NCI-H748 (cell line): Measurements from ENCODE around the gene ZDHHC14.

Experiments used
- DNase-seq: peaks from one replicate; lab custom pipeline; 2025; ENCODE audit not compliant: unreplicated experiment; lab: John Stamatoyannopoulos, UW

Gene ZDHHC14

GRCh38 chr6:157609556-157609955 is 228.6 kb downstream of the ZDHHC14 start:
- no peak for DNase-seq

- DNase-seq = no peak
These were observed 229.5 kb downstream of the ZDHHC14 start for GRCh38 chr6:157610451-157610999.

- no peak for DNase-seq
These were observed 230.4 kb downstream of the ZDHHC14 start for GRCh38 chr6:157611406-157611805.

- no peak for DNase-seq
These were observed 232.1 kb downstream of the ZDHHC14 start for GRCh38 chr6:157613011-157613522.

GRCh38 chr6:157614026-157614568 is 233.1 kb downstream of the ZDHHC14 start:
- no peak for DNase-seq

- DNase-seq = no peak
These were observed 234.4 kb downstream of the ZDHHC14 start for GRCh38 chr6:157615420-157615769.

GRCh38 chr6:157615951-157616350 is 235.0 kb downstream of the ZDHHC14 start:
- no peak for DNase-seq

GRCh38 chr6:157620944-157621343 is 240.0 kb downstream of the ZDHHC14 start:
- no peak for DNase-seq

- no peak for DNase-seq
These were observed 240.4 kb downstream of the ZDHHC14 start for GRCh38 chr6:157621406-157621805.

- no peak for DNase-seq
These were observed 241.4 kb downstream of the ZDHHC14 start for GRCh38 chr6:157622427-157622826.

GRCh38 chr6:157625111-157625510 is 244.1 kb downstream of the ZDHHC14 start:
- DNase-seq = no peak

GRCh38 chr6:157625764-157626163 is 244.8 kb downstream of the ZDHHC14 start:
- no peak for DNase-seq

- no peak for DNase-seq
These were observed 246.4 kb downstream of the ZDHHC14 start for GRCh38 chr6:157627195-157627966.

- no peak for DNase-seq
These were observed 247.5 kb downstream of the ZDHHC14 start for GRCh38 chr6:157628463-157628862.

GRCh38 chr6:157629220-157629619 is 248.2 kb downstream of the ZDHHC14 start:
- no peak for DNase-seq

GRCh38 chr6:157630463-157631080 is 249.6 kb downstream of the ZDHHC14 start:
- DNase-seq = no peak

- DNase-seq = no peak
These were observed 250.4 kb downstream of the ZDHHC14 start for GRCh38 chr6:157631412-157631811.

- no peak for DNase-seq
These were observed 251.0 kb downstream of the ZDHHC14 start for GRCh38 chr6:157631838-157632614.

GRCh38 chr6:157632821-157633220 is 251.8 kb downstream of the ZDHHC14 start:
- no peak for DNase-seq

GRCh38 chr6:157634546-157634945 is 253.6 kb downstream of the ZDHHC14 start:
- no peak for DNase-seq
